ENCODE results near the gene TGFB2. TPM values are rescaled to one million over a fixed set of nuclear protein-coding genes. Genes with fewer than 3 reads are reported as not detected.
A peak's percentile ranks its signal among the peaks of the same experiment; 100 is the strongest.

Gene TGFB2
- polyA plus RNA-seq, 1 experiment = 4.8 TPM

DNA sequence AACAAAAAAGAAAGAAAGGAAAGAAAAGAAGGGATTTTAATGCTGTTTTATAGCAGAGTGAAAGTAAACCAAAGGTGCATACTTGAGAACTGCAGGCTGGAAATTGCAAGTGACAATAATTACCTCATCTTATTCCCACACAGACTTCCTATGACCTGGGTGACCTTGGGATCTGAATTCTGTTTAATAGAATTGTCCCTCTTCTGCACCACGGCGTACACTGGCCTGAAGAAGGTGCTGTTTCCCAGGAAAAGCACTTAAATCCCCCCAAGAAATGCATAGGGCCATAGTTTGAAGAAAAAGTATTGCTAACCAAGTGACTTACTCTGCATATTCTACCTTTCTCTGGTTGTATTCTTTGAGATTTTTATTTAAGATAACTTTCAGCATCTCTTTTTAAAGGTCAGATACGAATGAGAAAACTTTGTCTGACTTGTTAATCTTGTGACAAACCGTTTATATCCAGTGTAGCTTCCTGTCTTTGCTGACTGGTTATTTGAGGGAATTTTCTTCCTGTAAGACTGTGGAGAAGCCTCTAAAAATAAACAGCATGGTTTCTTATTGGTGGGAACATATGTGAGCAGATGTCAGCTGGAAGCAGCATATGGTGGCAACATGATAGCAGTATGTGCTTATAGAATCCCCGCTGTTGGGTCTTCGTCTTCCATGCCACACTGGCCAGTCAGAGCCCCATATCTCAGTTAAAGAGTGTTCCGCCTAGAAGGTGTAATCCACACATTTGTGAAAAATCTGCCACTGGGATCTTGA is 16.3 kb downstream of the TGFB2 start:
- H3K4me3 ChIP-seq (ENCODE audit: low read depth, low read length) = no peak overlapping the region
- POLR2A ChIA-PET = no interaction called here
- H3K27me3 ChIP-seq (ENCODE audit: control insufficient read depth, insufficient read depth, low read length) = no peaks in the 10 kb centered on the region
- H3K36me3 ChIP-seq (ENCODE audit: control insufficient read depth, insufficient read depth, low read length) = no peaks in the 10 kb centered on the region; the same call in none of the 2 replicates
- DNase-seq (ENCODE audit: low read depth) = no peak
- CTCF ChIA-PET = interaction anchor here (0.6 to 3.2 kb wide), 12 partner anchors 8 to 1113 kb away, joined by 3 to 14 read pairs (median 3); partner anchors contain the start of gene TGFB2
- TF ChIP-seq, protein P1, sequence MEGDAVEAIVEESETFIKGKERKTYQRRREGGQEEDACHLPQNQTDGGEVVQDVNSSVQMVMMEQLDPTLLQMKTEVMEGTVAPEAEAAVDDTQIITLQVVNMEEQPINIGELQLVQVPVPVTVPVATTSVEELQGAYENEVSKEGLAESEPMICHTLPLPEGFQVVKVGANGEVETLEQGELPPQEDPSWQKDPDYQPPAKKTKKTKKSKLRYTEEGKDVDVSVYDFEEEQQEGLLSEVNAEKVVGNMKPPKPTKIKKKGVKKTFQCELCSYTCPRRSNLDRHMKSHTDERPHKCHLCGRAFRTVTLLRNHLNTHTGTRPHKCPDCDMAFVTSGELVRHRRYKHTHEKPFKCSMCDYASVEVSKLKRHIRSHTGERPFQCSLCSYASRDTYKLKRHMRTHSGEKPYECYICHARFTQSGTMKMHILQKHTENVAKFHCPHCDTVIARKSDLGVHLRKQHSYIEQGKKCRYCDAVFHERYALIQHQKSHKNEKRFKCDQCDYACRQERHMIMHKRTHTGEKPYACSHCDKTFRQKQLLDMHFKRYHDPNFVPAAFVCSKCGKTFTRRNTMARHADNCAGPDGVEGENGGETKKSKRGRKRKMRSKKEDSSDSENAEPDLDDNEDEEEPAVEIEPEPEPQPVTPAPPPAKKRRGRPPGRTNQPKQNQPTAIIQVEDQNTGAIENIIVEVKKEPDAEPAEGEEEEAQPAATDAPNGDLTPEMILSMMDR (IDR thresholded peaks at IDR 0.05; ENCODE audit: insufficient read depth, low read depth, low read length) = peak; percentile 69

DNA sequence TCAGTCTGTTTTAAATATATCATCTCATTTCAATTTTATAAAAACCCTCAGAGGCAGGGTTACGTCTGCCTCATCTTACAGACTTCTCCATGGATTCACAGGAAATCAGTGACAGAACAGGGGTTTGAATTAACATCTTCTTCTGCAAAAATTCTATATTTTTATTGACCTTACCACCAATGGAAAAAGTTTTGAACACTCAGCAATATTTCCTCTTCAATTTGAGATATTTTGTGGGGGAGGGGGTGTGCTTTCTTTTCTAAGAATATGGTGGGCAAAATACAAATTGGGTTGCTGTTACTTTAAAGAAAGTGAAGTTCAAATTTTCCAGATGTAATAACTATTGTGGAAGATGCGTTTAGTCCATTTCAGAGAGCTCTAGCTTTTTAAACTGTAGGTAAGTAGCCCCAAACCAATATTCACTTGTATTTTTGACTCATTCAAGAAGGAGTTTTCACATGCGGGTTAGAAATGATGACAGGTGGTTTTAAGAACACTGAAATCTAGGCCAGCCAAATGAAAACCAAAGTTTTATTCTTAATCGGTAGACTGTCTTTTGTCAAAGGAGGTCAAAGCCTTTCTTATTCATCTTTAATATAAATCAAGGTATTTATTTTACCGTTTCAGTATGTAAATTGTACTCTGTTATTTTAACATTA is 17.4 kb downstream of the TGFB2 start:
- POLR2A ChIA-PET = no interaction called here
- TF ChIP-seq, protein P1 (IDR thresholded peaks at IDR 0.05; ENCODE audit: insufficient read depth, low read depth, low read length) = no peak
- H3K27me3 ChIP-seq (ENCODE audit: control insufficient read depth, insufficient read depth, low read length) = no peaks in the 10 kb centered on the region
- H3K36me3 ChIP-seq (ENCODE audit: control insufficient read depth, insufficient read depth, low read length) = no peaks in the 10 kb centered on the region; the same call in 1 of the 2 replicates
- no peak for DNase-seq (ENCODE audit: low read depth)
- CTCF ChIA-PET = interaction anchor here (1.6 kb wide), 1 partner anchor 184 kb away, joined by 5 read pairs; no protein-coding TSS in a partner anchor
- no peak overlapping the region for H3K4me3 ChIP-seq (ENCODE audit: low read depth, low read length)

DNA sequence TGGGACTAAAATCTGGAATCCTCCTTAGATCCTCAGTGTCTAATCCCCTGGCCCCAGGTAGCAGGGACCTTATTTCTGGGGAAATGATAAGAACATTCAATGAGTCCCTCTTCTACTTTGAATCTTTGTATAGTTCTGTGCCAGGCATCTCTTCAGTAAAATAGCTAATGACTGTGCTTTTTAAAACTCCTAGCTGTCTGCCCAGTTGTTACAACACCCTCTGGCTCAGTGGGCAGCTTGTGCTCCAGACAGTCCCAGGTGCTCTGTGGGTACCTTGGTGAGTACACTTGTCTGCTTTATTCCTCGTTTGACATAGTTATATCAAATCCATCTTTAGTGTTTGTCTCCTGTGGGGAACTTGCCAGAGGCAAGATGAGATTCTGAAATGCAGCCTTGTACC is 18.0 kb downstream of the TGFB2 start:
- POLR2A ChIA-PET = no interaction called here
- DNase-seq (ENCODE audit: low read depth) = no peak
- CTCF ChIA-PET = interaction anchor here (0.9 to 1.6 kb wide), 2 partner anchors 158 to 183 kb away, joined by 3 to 5 read pairs; no protein-coding TSS in a partner anchor
- Histone ChIP-seq H3K4me3 (ENCODE audit: low read depth, low read length) (no peak overlapping the region), H3K27me3 (ENCODE audit: control insufficient read depth, insufficient read depth, low read length) (no peaks in the 10 kb centered on the region), H3K36me3 (ENCODE audit: control insufficient read depth, insufficient read depth, low read length) (no peaks in the 10 kb centered on the region; the same call in 1 of the 2 replicates)
- TF ChIP-seq, protein P1 (IDR thresholded peaks at IDR 0.05; ENCODE audit: insufficient read depth, low read depth, low read length) = no peak

DNA sequence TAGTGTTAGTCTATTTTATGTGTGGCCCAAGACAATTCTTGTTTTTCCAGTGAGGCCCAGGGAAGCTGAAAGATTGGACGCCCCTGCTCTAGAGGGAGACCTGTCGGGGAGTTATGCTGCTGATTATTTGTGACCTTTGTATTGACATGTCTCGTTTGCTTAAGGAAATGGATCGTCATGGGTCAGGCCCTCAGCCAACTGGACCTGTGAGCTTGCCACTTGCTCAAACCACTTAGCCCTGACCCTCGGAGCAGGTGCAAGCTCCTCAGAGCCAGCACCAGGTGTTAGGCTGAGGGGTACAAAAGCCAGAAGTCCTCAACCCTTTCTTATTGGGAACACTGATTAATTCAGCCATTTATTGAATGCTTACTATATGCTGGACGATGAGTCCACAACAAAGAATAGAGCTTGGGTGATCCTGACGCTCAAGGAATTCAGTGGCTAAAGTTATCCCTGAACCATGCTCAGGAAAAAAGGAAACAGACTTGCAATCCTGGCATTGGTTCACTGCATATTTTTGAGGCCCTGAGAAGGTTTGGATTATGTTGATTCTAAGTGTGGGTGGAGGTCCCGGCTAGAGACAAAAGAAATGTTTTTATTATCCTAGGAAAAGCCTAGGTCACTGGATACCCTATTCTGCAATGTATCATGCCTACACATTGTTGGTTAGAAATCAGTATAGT is 19.0 kb downstream of the TGFB2 start:
- DNase-seq (ENCODE audit: low read depth) = no peak
- Histone ChIP-seq H3K4me3 (ENCODE audit: low read depth, low read length) (no peak overlapping the region), H3K36me3 (ENCODE audit: control insufficient read depth, insufficient read depth, low read length) (no peaks in the 10 kb centered on the region; the same call in none of the 2 replicates), H3K27me3 (ENCODE audit: control insufficient read depth, insufficient read depth, low read length) (no peaks in the 10 kb centered on the region)
- TF ChIP-seq, protein P1 (IDR thresholded peaks at IDR 0.05; ENCODE audit: insufficient read depth, low read depth, low read length) = no peak
- ChIA-PET POLR2A (no interaction called here), CTCF (interaction anchor here (0.9 to 1.7 kb wide), 8 partner anchors 8 to 188 kb away, joined by 3 to 5 read pairs (median 4); no protein-coding TSS in a partner anchor)

Measured in BJ (cell line).